Spleen (tissue), 7 donors: ENCODE measurements around the gene PNKD.

Experiments
- CTCF ChIP-seq, 11 experiments: fragments of 200-600 bp in 7 of 11; fragments of 450-650 bp in 4 of 11; sonication (generic) in 4 of 11; IDR thresholded peaks in 8 of 11; conservative IDR thresholded peaks in 3 of 11; 1 replicate in 7 of 11; 2 replicates in 4 of 11; pipeline versions ENCODE4 v1.4.0 to v1.8.0; 2016 to 2021; ENCODE audit warnings: antibody characterized with exemption in 11 of 11, inconsistent platforms in 4 of 11, mild to moderate bottlenecking in 1 of 11
- POLR2A ChIP-seq, 3 donors: fragments of 450-650 bp; IDR thresholded peaks; one replicate each; pipeline ENCODE4 v1.5.1; 2017; ENCODE audit warnings: antibody characterized with exemption in 3 of 3, mild to moderate bottlenecking in 1 of 3
- POLR2AphosphoS5 ChIP-seq, 3 donors: sonication (generic); formaldehyde crosslinking; IDR thresholded peaks; one replicate each; pipeline ENCODE4 v1.5.1; 2017; ENCODE audit warnings: antibody characterized with exemption in 3 of 3
- donor health status: DM: no; HTN: no; CAD: no; lungs with moderate emphysema.
- donor health status: DM: no; HTN: no; CAD: no.
- donor health status: DM: no; HTN: no; CAD: no.

- TF ChIP-seq POLR2AphosphoS5 (IDR thresholded peaks at IDR 0.05) (no peak), CTCF (IDR thresholded peaks at IDR 0.05 in 8 of 11, conservative IDR thresholded peaks at IDR 0.05 in 3 of 11) (no peak), POLR2A (IDR thresholded peaks at IDR 0.05) (no peak)
Measured at GRCh38 chr2:218260166-218260565, 10.2 kb upstream of the PNKD start.
